PC-3 (cell line): ENCODE results near the gene ZNF891.

Source experiments
- EZH2 ChIP-seq: fragments of 300-600 bp; sonication (generic); IDR thresholded peaks from one replicate; pipeline ENCODE4 v1.6.1; 2017; ENCODE audit warnings: antibody characterized with exemption, mild to moderate bottlenecking, low read length; ENCODE audit not compliant: unreplicated experiment
- TF ChIP-seq, protein P1 (sequence below): fragments of 300-600 bp; sonication (generic); conservative IDR thresholded peaks from 2 replicates; pipeline ENCODE4 v1.5.1; 2017; ENCODE audit warnings: antibody characterized with exemption, low read depth, mild to moderate bottlenecking, low read length

DNA sequence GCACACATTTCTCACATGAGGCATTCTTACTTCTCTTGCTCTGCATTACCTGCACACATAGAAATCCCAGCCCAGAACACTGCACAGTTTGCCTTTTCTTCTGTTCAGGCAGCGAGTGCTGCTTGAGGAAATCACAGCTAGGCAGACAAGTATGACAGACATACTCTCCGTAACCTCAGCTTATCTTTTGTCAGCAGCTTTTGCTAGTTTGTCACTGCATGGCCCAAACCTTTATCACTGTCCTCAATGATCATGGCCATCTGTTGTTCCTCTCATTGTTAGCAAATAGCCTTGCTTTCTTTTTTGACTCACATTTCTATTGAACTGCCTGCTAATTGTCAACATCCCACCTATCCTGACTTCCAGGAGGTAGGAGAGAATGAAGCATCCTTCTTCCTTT lies 5.7 kb upstream of the ZNF891 start:
- no peak for TF ChIP-seq EZH2
- TF ChIP-seq, protein P1, sequence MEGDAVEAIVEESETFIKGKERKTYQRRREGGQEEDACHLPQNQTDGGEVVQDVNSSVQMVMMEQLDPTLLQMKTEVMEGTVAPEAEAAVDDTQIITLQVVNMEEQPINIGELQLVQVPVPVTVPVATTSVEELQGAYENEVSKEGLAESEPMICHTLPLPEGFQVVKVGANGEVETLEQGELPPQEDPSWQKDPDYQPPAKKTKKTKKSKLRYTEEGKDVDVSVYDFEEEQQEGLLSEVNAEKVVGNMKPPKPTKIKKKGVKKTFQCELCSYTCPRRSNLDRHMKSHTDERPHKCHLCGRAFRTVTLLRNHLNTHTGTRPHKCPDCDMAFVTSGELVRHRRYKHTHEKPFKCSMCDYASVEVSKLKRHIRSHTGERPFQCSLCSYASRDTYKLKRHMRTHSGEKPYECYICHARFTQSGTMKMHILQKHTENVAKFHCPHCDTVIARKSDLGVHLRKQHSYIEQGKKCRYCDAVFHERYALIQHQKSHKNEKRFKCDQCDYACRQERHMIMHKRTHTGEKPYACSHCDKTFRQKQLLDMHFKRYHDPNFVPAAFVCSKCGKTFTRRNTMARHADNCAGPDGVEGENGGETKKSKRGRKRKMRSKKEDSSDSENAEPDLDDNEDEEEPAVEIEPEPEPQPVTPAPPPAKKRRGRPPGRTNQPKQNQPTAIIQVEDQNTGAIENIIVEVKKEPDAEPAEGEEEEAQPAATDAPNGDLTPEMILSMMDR, result no peak
